Measurements from ENCODE around the gene NUDCD3. TPM values are rescaled to one million over a fixed set of nuclear protein-coding genes. Genes with fewer than 3 reads are reported as not detected.

Gene NUDCD3
- total and polyA plus RNA-seq, 2 experiments from 2014 or later, result 54.7 to 60.8 TPM

DNA sequence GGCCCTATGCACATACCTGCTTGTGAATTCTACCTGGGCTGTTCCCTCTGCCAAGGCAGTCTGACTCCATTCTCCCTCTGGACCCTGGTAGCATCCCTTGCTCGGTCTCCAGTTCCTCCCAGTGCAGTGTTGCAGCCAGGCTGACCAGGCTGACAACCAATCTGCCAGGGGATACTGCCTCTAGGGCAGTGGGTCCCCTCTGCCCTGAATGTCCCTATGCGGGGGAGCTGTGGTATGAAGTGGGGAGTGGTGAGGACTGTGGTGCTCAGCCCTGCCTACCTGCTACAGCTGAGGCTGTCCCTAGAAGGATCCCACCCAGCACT lies 117.1 kb downstream of the NUDCD3 start:
- TF ChIP-seq EZH2phosphoT487 (IDR thresholded peaks at IDR 0.05; ENCODE audit: low read depth, severe bottlenecking, unreplicated experiment) (no peak), EZH2 (IDR thresholded peaks at IDR 0.05; ENCODE audit: borderline replicate concordance) (no peak)
- TF ChIP-seq, protein P1, sequence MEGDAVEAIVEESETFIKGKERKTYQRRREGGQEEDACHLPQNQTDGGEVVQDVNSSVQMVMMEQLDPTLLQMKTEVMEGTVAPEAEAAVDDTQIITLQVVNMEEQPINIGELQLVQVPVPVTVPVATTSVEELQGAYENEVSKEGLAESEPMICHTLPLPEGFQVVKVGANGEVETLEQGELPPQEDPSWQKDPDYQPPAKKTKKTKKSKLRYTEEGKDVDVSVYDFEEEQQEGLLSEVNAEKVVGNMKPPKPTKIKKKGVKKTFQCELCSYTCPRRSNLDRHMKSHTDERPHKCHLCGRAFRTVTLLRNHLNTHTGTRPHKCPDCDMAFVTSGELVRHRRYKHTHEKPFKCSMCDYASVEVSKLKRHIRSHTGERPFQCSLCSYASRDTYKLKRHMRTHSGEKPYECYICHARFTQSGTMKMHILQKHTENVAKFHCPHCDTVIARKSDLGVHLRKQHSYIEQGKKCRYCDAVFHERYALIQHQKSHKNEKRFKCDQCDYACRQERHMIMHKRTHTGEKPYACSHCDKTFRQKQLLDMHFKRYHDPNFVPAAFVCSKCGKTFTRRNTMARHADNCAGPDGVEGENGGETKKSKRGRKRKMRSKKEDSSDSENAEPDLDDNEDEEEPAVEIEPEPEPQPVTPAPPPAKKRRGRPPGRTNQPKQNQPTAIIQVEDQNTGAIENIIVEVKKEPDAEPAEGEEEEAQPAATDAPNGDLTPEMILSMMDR (IDR thresholded peaks at IDR 0.05; ENCODE audit: poor library complexity), result no peak
- Histone ChIP-seq H2AFZ (no peak overlapping the region), H3K4me3 (no peak overlapping the region), H4K20me1 (ENCODE audit: insufficient read depth, poor library complexity, severe bottlenecking) (no peaks in the 10 kb centered on the region), H3K36me3 (replicated peaks; ENCODE audit: insufficient read depth, low read depth) (no peaks in the 10 kb centered on the region), H3K27ac (no peak overlapping the region), H3K4me2 (no peak overlapping the region), H3K27me3 (peaks cover 2% of the 10 kb centered on the region), H3K79me2 (no peaks in the 10 kb centered on the region), H3K4me1 (ENCODE audit: insufficient read depth) (no peaks in the 10 kb centered on the region), H3K9me3 (ENCODE audit: low read depth) (no peaks in the 10 kb centered on the region), H3K9me2 (replicated peaks; ENCODE audit: insufficient read depth) (no peaks in the 10 kb centered on the region)
- DNase-seq (ENCODE audit: low spot score), result no peak
- 89% methylated on average over 2 of the region's 2 CpGs for WGBS (ENCODE audit: low lambda C conversion rate, missing lambda C conversion rate)

DNA sequence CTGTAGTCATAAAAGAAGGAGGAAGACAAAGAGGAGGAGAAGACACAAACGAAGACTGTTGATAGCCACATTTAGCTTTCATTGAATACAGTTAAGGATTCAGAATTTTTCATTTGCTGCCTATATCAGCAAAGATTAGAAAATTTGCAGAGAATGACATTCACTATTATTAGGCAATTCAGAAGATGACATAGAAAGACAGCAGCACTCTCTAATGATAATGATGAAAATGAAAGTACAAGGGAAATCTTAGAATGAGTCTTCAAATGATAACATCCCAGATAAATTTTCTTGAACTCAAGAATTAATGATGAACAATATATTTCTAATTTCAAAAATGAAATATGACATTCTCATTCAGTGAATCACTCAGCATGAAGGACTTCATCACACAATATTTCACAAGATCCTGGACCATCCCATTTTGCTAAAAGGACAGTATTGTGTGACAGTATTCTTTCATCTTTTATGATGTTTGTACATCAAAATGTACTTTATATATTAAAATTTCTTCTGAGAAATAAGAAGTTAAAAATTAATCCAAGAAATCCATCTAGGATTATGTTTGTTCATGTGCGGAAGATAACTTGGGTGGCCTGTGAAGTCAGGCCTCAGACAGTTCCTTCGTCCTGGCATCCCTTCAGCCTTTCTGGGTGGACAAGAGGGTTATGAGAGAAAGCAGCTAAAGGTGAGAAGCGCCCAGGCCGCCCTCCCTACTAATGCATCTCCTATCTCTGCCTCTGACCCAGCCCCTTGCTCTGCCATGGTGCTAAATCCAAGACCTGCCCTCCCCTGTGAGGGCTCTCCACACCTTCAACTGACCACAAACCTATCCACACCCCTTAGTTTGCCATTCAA lies 117.7 kb downstream of the NUDCD3 start:
- Histone ChIP-seq H3K4me2 (no peak overlapping the region), H3K4me3 (no peak overlapping the region), H3K79me2 (no peaks in the 10 kb centered on the region), H3K9me3 (ENCODE audit: low read depth) (no peaks in the 10 kb centered on the region), H3K4me1 (ENCODE audit: insufficient read depth) (no peaks in the 10 kb centered on the region), H4K20me1 (ENCODE audit: insufficient read depth, poor library complexity, severe bottlenecking) (no peaks in the 10 kb centered on the region), H3K27me3 (peaks cover 2% of the 10 kb centered on the region), H3K36me3 (replicated peaks; ENCODE audit: insufficient read depth, low read depth) (no peaks in the 10 kb centered on the region), H3K9me2 (replicated peaks; ENCODE audit: insufficient read depth) (no peaks in the 10 kb centered on the region), H3K27ac (no peak overlapping the region), H2AFZ (no peak overlapping the region)
- TF ChIP-seq, protein P1 (IDR thresholded peaks at IDR 0.05; ENCODE audit: poor library complexity), result no peak
- TF ChIP-seq EZH2 (IDR thresholded peaks at IDR 0.05; ENCODE audit: borderline replicate concordance), result no peak
- TF ChIP-seq EZH2phosphoT487 (IDR thresholded peaks at IDR 0.05; ENCODE audit: low read depth, severe bottlenecking, unreplicated experiment), result no peak
- DNase-seq (ENCODE audit: low spot score), result no peak
- 79% methylated on average over 5 of the region's 5 CpGs for WGBS (ENCODE audit: low lambda C conversion rate, missing lambda C conversion rate)

DNA sequence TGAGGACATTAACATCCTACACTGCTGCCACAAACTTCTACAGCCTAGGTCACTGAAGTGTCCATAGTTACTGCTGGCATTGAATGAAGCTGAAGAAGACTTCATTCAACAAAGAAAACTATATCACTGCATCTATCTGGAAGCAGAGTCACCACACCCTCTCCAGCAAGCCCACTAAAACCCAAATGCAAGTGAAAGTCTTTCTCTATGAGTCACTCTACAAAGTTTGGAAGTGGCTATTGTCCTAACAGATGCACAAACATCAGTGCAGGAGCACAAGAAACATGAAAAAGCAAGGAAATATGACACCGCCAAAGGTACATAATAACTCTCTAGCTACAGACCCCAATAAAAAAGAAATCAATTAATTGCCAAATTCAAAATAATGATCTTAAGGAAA lies 121.6 kb downstream of the NUDCD3 start:
- 94% methylated on average over 1 of the region's 1 CpG for WGBS (ENCODE audit: low lambda C conversion rate, missing lambda C conversion rate)
- Histone ChIP-seq H3K4me1 (ENCODE audit: insufficient read depth) (no peaks in the 10 kb centered on the region), H3K27ac (no peak overlapping the region), H2AFZ (no peak overlapping the region), H3K27me3 (peaks cover 2% of the 10 kb centered on the region), H4K20me1 (ENCODE audit: insufficient read depth, poor library complexity, severe bottlenecking) (no peaks in the 10 kb centered on the region), H3K9me2 (replicated peaks; ENCODE audit: insufficient read depth) (no peaks in the 10 kb centered on the region), H3K9me3 (ENCODE audit: low read depth) (no peaks in the 10 kb centered on the region), H3K79me2 (no peaks in the 10 kb centered on the region), H3K36me3 (replicated peaks; ENCODE audit: insufficient read depth, low read depth) (no peaks in the 10 kb centered on the region), H3K4me3 (no peak overlapping the region), H3K4me2 (no peak overlapping the region)
- TF ChIP-seq, protein P1 (IDR thresholded peaks at IDR 0.05; ENCODE audit: poor library complexity), result no peak
- TF ChIP-seq EZH2phosphoT487 (IDR thresholded peaks at IDR 0.05; ENCODE audit: low read depth, severe bottlenecking, unreplicated experiment), result no peak
- no peak for TF ChIP-seq EZH2 (IDR thresholded peaks at IDR 0.05; ENCODE audit: borderline replicate concordance)
- DNase-seq (ENCODE audit: low spot score), result no peak
